Measurements from ENCODE around the gene MACF1.
"Not testable (repeated sequence)": the region's sequence is repeated elsewhere in the genome, so short reads cannot be mapped to it uniquely, and the experiment has no call there.

Gene MACF1

GRCh38 chr1:39526466-39527189, 322.1 kb downstream of the MACF1 start:
- TF ChIP-seq CTCF (IDR thresholded peaks at IDR 0.05; ENCODE audit: low read depth, low read length, missing control alignments): no peak
- in situ Hi-C loops (cut with HindIII; ENCODE audit: low pct_ligation_motif_present, low sequenced_read_pairs): no loop called here
- Histone ChIP-seq H3K27ac (no peak overlapping the region), H3K4me3 (ENCODE audit: low read depth, low read length) (no peak overlapping the region), H3K36me3 (replicated peaks) (peaks cover 17% of the 10 kb centered on the region), H3K27me3 (replicated peaks) (no peaks in the 10 kb centered on the region)
- no peak for DNase-seq

- H3K4me3 ChIP-seq (ENCODE audit: low read depth, low read length); DNase-seq; H3K27ac ChIP-seq; in situ Hi-C loops (cut with HindIII; ENCODE audit: low pct_ligation_motif_present, low sequenced_read_pairs); H3K27me3 ChIP-seq (replicated peaks): not testable (repeated sequence)
- peaks cover 21% of the 10 kb centered on the region for H3K36me3 ChIP-seq (replicated peaks)
Measured at GRCh38 chr1:39527190-39527579, 322.7 kb downstream of the MACF1 start.

GRCh38 chr1:39528082-39528481, 323.6 kb downstream of the MACF1 start:
- no peak for DNase-seq
- in situ Hi-C loops (cut with HindIII; ENCODE audit: low pct_ligation_motif_present, low sequenced_read_pairs): no loop called here
- no peaks in the 10 kb centered on the region for H3K27me3 ChIP-seq (replicated peaks)
- TF ChIP-seq CTCF (IDR thresholded peaks at IDR 0.05; ENCODE audit: low read depth, low read length, missing control alignments): no peak
- H3K36me3 ChIP-seq (replicated peaks): peaks cover 21% of the 10 kb centered on the region
- no peak overlapping the region for H3K4me3 ChIP-seq (ENCODE audit: low read depth, low read length)
- no peak overlapping the region for H3K27ac ChIP-seq

GRCh38 chr1:39529901-39530535, 325.5 kb downstream of the MACF1 start:
- Histone ChIP-seq H3K27ac (no peak overlapping the region), H3K4me3 (ENCODE audit: low read depth, low read length) (no peak overlapping the region), H3K36me3 (replicated peaks) (peaks cover 21% of the 10 kb centered on the region), H3K27me3 (replicated peaks) (no peaks in the 10 kb centered on the region)
- in situ Hi-C loops (cut with HindIII; ENCODE audit: low pct_ligation_motif_present, low sequenced_read_pairs): no loop called here
- DNase-seq: no peak
- TF ChIP-seq CTCF (IDR thresholded peaks at IDR 0.05; ENCODE audit: low read depth, low read length, missing control alignments): no peak

- Histone ChIP-seq H3K36me3 (replicated peaks) (peaks cover 21% of the 10 kb centered on the region), H3K27ac (no peak overlapping the region), H3K27me3 (replicated peaks) (no peaks in the 10 kb centered on the region), H3K4me3 (ENCODE audit: low read depth, low read length) (no peak overlapping the region)
- no peak for DNase-seq
- no peak for TF ChIP-seq CTCF (IDR thresholded peaks at IDR 0.05; ENCODE audit: low read depth, low read length, missing control alignments)
- in situ Hi-C loops (cut with HindIII; ENCODE audit: low pct_ligation_motif_present, low sequenced_read_pairs): no loop called here
Measured at GRCh38 chr1:39531526-39531925, 327.0 kb downstream of the MACF1 start.

GRCh38 chr1:39533442-39533841, 328.9 kb downstream of the MACF1 start:
- in situ Hi-C loops (cut with HindIII; ENCODE audit: low pct_ligation_motif_present, low sequenced_read_pairs): no loop called here
- no peak overlapping the region for H3K4me3 ChIP-seq (ENCODE audit: low read depth, low read length)
- H3K36me3 ChIP-seq (replicated peaks): peaks cover 16% of the 10 kb centered on the region
- H3K27me3 ChIP-seq (replicated peaks): no peaks in the 10 kb centered on the region
- TF ChIP-seq CTCF (IDR thresholded peaks at IDR 0.05; ENCODE audit: low read depth, low read length, missing control alignments): no peak
- no peak overlapping the region for H3K27ac ChIP-seq
- DNase-seq: no peak
